NT2/D1 (cell line): ENCODE results near the gene BRK1.
"Not testable (repeated sequence)": the region's sequence is repeated elsewhere in the genome, so short reads cannot be mapped to it uniquely, and the experiment has no call there.

Source experiments
- DNase-seq: peaks from one replicate; pipeline ENCODE4 v3.0.0-alpha.2; 2011; ENCODE audit warnings: low read depth, low spot score
- H3K27me3 ChIP-seq: 2 replicates; pipeline ENCODE4 v1.6.0; 2011; ENCODE audit warnings: mild to moderate bottlenecking; ENCODE audit not compliant: insufficient read length, insufficient read depth
- H3K36me3 ChIP-seq: 2 replicates; pipeline ENCODE4 v1.6.1; 2011; ENCODE audit warnings: mild to moderate bottlenecking, low read length, mixed read lengths; ENCODE audit not compliant: insufficient read depth, insufficient read length
- H3K4me1 ChIP-seq: 2 replicates; pipeline ENCODE4 v1.5.1; 2011; ENCODE audit not compliant: insufficient read depth, insufficient read length
- H3K4me3 ChIP-seq: 2 replicates; pipeline ENCODE4 v1.5.1; 2011; ENCODE audit warnings: low read depth; ENCODE audit not compliant: insufficient read length
- H3K9ac ChIP-seq: 2 replicates; pipeline ENCODE4 v1.6.0; 2011; ENCODE audit warnings: low read depth; ENCODE audit not compliant: insufficient read length
- H3K9me3 ChIP-seq: 2 replicates; pipeline ENCODE4 v1.5.1; 2011; ENCODE audit warnings: mild to moderate bottlenecking, low read length; ENCODE audit not compliant: insufficient read depth
- SUZ12 ChIP-seq: IDR thresholded peaks from 2 replicates; pipeline ENCODE4 v1.6.1; 2011; ENCODE audit not compliant: insufficient read length, insufficient read depth; ENCODE audit errors: extremely low read depth
- YY1 ChIP-seq: IDR thresholded peaks from 2 replicates; pipeline ENCODE4 v1.6.1; 2011; ENCODE audit not compliant: insufficient read length, insufficient read depth
- ZNF274 ChIP-seq: IDR thresholded peaks from 2 replicates; pipeline ENCODE4 v1.6.1; 2011; ENCODE audit warnings: mild to moderate bottlenecking, low read depth, low read length

Gene BRK1

GRCh38 chr3:10122724-10123123 lies 7.2 kb downstream of the BRK1 start:
- Histone ChIP-seq H3K9ac (no peak overlapping the region), H3K27me3 (no peaks in the 10 kb centered on the region), H3K4me1 (no peaks in the 10 kb centered on the region), H3K9me3 (no peaks in the 10 kb centered on the region), H3K36me3 (peaks cover 73% of the 10 kb centered on the region), H3K4me3 (no peak overlapping the region)
- TF ChIP-seq ZNF274 (no peak), YY1 (no peak), SUZ12 (no peak)
- DNase-seq, result no peak

GRCh38 chr3:10135872-10136271 lies 20.4 kb downstream of the BRK1 start:
- H3K4me3 ChIP-seq, H3K27me3 ChIP-seq, H3K9ac ChIP-seq, H3K36me3 ChIP-seq, H3K4me1 ChIP-seq, DNase-seq: not testable (repeated sequence)
- H3K9me3 ChIP-seq, result peaks cover 19% of the 10 kb centered on the region; the same call in 1 of the 2 replicates

- Histone ChIP-seq H3K9ac (no peak overlapping the region), H3K27me3 (no peaks in the 10 kb centered on the region), H3K4me1 (no peaks in the 10 kb centered on the region), H3K9me3 (peaks cover 19% of the 10 kb centered on the region; the same call in 1 of the 2 replicates), H3K4me3 (no peak overlapping the region), H3K36me3 (peaks cover 4% of the 10 kb centered on the region)
- TF ChIP-seq SUZ12 (no peak), YY1 (no peak), ZNF274 (no peak)
- no peak for DNase-seq
These were observed 21.0 kb downstream of the BRK1 start for GRCh38 chr3:10136426-10137005.

GRCh38 chr3:10137178-10137577 lies 21.7 kb downstream of the BRK1 start:
- no peaks in the 10 kb centered on the region for H3K36me3 ChIP-seq
- H3K27me3 ChIP-seq, result no peaks in the 10 kb centered on the region
- no peak overlapping the region for H3K9ac ChIP-seq
- TF ChIP-seq ZNF274 (no peak), SUZ12 (no peak), YY1 (no peak)
- H3K9me3 ChIP-seq, result peaks cover 19% of the 10 kb centered on the region; the same call in 1 of the 2 replicates
- DNase-seq, result no peak
- H3K4me1 ChIP-seq, result no peaks in the 10 kb centered on the region
- no peak overlapping the region for H3K4me3 ChIP-seq

- DNase-seq, result no peak
- peaks cover 12% of the 10 kb centered on the region; the same call in 1 of the 2 replicates for H3K9me3 ChIP-seq
- peaks cover 16% of the 10 kb centered on the region for H3K36me3 ChIP-seq
- no peak overlapping the region for H3K4me3 ChIP-seq
- H3K4me1 ChIP-seq, result no peaks in the 10 kb centered on the region
- no peak overlapping the region for H3K9ac ChIP-seq
- TF ChIP-seq ZNF274, result no peak
- no peak for TF ChIP-seq SUZ12
- TF ChIP-seq YY1, result no peak
- H3K27me3 ChIP-seq, result no peaks in the 10 kb centered on the region
These were observed 25.6 kb downstream of the BRK1 start for GRCh38 chr3:10140996-10141546.

- no peaks in the 10 kb centered on the region for H3K9me3 ChIP-seq
- peak overlapping the region; percentile 94 for H3K4me3 ChIP-seq
- H3K9ac ChIP-seq, result peak overlapping the region; percentile 72
- peaks cover 30% of the 10 kb centered on the region for H3K36me3 ChIP-seq
- no peak for DNase-seq
- TF ChIP-seq YY1, result no peak
- no peaks in the 10 kb centered on the region for H3K4me1 ChIP-seq
- H3K27me3 ChIP-seq, result no peaks in the 10 kb centered on the region
These were observed 27.5 kb downstream of the BRK1 start for GRCh38 chr3:10142707-10143560.

- Histone ChIP-seq H3K36me3 (peaks cover 53% of the 10 kb centered on the region), H3K27me3 (no peaks in the 10 kb centered on the region), H3K4me1 (no peaks in the 10 kb centered on the region), H3K9ac (no peak overlapping the region), H3K9me3 (no peaks in the 10 kb centered on the region), H3K4me3 (no peak overlapping the region)
- no peak for DNase-seq
- TF ChIP-seq YY1 (no peak), ZNF274 (no peak), SUZ12 (no peak)
These were observed 30.2 kb downstream of the BRK1 start for GRCh38 chr3:10145685-10146084.
